HEK293 (cell line): Measurements from ENCODE around the gene NRP1.

Source experiments
- CTCF ChIA-PET: fragments of 350-600 bp; formaldehyde crosslinking; extraction: SDS; loops from one replicate; lab custom pipeline; 2021; ENCODE audit warnings: antibody characterized with exemption; lab: Yijun Ruan, JAX
- POLR2A ChIA-PET: fragments of 300-600 bp; formaldehyde crosslinking; extraction: SDS; loops from one replicate; lab custom pipeline; 2020; ENCODE audit warnings: antibody characterized with exemption, inconsistent platforms; lab: Yijun Ruan, JAX
- H3K27ac ChIP-seq: fragments of 200-500 bp; sonication (Bioruptor generic); 2 replicates; pipeline ENCODE4 v1.5.1; 2014; ENCODE audit warnings: low read depth, low read length, control low read depth, inconsistent platforms; ENCODE audit errors: extremely low read depth
- H3K36me3 ChIP-seq, 2 experiments: fragments of 200-500 bp in 1 of 2; sonication (Bioruptor generic) in 1 of 2; 1 replicate in 1 of 2; 2 replicates in 1 of 2; pipeline ENCODE4 v1.5.1; 2014 to 2017; ENCODE audit warnings: inconsistent platforms in 2 of 2, low read length in 2 of 2; ENCODE audit not compliant: control insufficient read depth in 2 of 2, insufficient read depth in 1 of 2
- H3K4me1 ChIP-seq: fragments of 200-500 bp; sonication (Bioruptor generic); 2 replicates; pipeline ENCODE4 v1.5.1; 2014; ENCODE audit warnings: mild to moderate bottlenecking, low read length, inconsistent platforms; ENCODE audit not compliant: control insufficient read depth, insufficient read depth
- H3K4me3 ChIP-seq: 2 replicates; pipeline ENCODE4 v1.5.1; 2011; ENCODE audit warnings: low read depth, mild to moderate bottlenecking, control low read depth, low read length, moderate library complexity
- H3K9me3 ChIP-seq: fragments of 200-500 bp; sonication (Bioruptor generic); 2 replicates; pipeline ENCODE4 v1.5.1; 2014; ENCODE audit warnings: low read depth, low read length, inconsistent platforms; ENCODE audit not compliant: control insufficient read depth, insufficient read depth
- BCL11A ChIP-seq: fragments of 450-650 bp; formaldehyde crosslinking; IDR thresholded peaks from 2 replicates; pipeline ENCODE4 v1.5.1; 2016; ENCODE audit warnings: low read depth, missing biosample characterization, missing genetic modification characterization
- GFI1B ChIP-seq: fragments of 450-650 bp; formaldehyde crosslinking; IDR thresholded peaks from 2 replicates; pipeline ENCODE4 v1.5.1; 2016; ENCODE audit warnings: missing biosample characterization, missing genetic modification characterization
- GLIS2 ChIP-seq: fragments of 450-650 bp; formaldehyde crosslinking; IDR thresholded peaks from 2 replicates; pipeline ENCODE4 v1.5.1; 2016; ENCODE audit warnings: missing biosample characterization, missing genetic modification characterization
- KLF1 ChIP-seq: fragments of 450-650 bp; formaldehyde crosslinking; IDR thresholded peaks from 2 replicates; pipeline ENCODE4 v1.5.1; 2016; ENCODE audit warnings: missing biosample characterization, missing genetic modification characterization
- OVOL3 ChIP-seq: fragments of 450-650 bp; formaldehyde crosslinking; IDR thresholded peaks from 2 replicates; pipeline ENCODE4 v1.5.1; 2016; ENCODE audit warnings: missing biosample characterization, missing genetic modification characterization
- PRDM1 ChIP-seq: fragments of 450-650 bp; formaldehyde crosslinking; IDR thresholded peaks from 2 replicates; pipeline ENCODE4; 2016; ENCODE audit warnings: missing biosample characterization, missing genetic modification characterization
- SCRT1 ChIP-seq: fragments of 450-650 bp; formaldehyde crosslinking; IDR thresholded peaks from 2 replicates; pipeline ENCODE4 v1.5.1; 2016; ENCODE audit warnings: missing biosample characterization, missing genetic modification characterization, borderline replicate concordance
- TRIM28 ChIP-seq: IDR thresholded peaks from 2 replicates; pipeline ENCODE4 v1.6.1; 2011; ENCODE audit warnings: low read length, control low read depth, borderline replicate concordance
- ZNF223 ChIP-seq: fragments of 450-650 bp; formaldehyde crosslinking; IDR thresholded peaks from 2 replicates; pipeline ENCODE4 v1.5.1; 2016; ENCODE audit warnings: missing biosample characterization, missing genetic modification characterization
- ZNF24 ChIP-seq: fragments of 450-650 bp; formaldehyde crosslinking; IDR thresholded peaks from 2 replicates; pipeline ENCODE4 v1.5.1; 2016; ENCODE audit warnings: missing biosample characterization, missing genetic modification characterization
- ZNF266 ChIP-seq: fragments of 450-650 bp; formaldehyde crosslinking; IDR thresholded peaks from 2 replicates; pipeline ENCODE4 v1.5.1; 2016; ENCODE audit warnings: missing biosample characterization, missing genetic modification characterization, low read depth
- ZNF341 ChIP-seq: fragments of 450-650 bp; formaldehyde crosslinking; IDR thresholded peaks from 2 replicates; pipeline ENCODE4; 2016; ENCODE audit warnings: low read depth, missing biosample characterization, missing genetic modification characterization
- ZNF391 ChIP-seq: fragments of 450-650 bp; formaldehyde crosslinking; IDR thresholded peaks from 2 replicates; pipeline ENCODE4 v1.5.1; 2016; ENCODE audit warnings: low read depth, missing biosample characterization, missing genetic modification characterization, borderline replicate concordance
- ZNF549 ChIP-seq: fragments of 450-650 bp; IDR thresholded peaks from 2 replicates; pipeline ENCODE4 v1.5.1; 2018; ENCODE audit warnings: missing biosample characterization, missing genetic modification characterization, mild to moderate bottlenecking, inconsistent platforms, moderate library complexity
- ZNF555 ChIP-seq: fragments of 450-650 bp; formaldehyde crosslinking; conservative IDR thresholded peaks from 2 replicates; pipeline ENCODE4 v1.5.1; 2017; ENCODE audit warnings: missing biosample characterization, mild to moderate bottlenecking, missing genetic modification characterization, inconsistent platforms
- ZNF585B ChIP-seq: fragments of 450-650 bp; formaldehyde crosslinking; IDR thresholded peaks from 2 replicates; pipeline ENCODE4 v1.5.1; 2016; ENCODE audit warnings: missing biosample characterization, missing genetic modification characterization
- ZNF654 ChIP-seq: fragments of 450-650 bp; formaldehyde crosslinking; IDR thresholded peaks from 2 replicates; pipeline ENCODE4 v1.5.1; 2016; ENCODE audit warnings: low read depth, missing biosample characterization, missing genetic modification characterization
- ZNF707 ChIP-seq: fragments of 450-650 bp; formaldehyde crosslinking; IDR thresholded peaks from 2 replicates; pipeline ENCODE4 v1.5.1; 2016; ENCODE audit warnings: missing biosample characterization, missing genetic modification characterization
- ZNF792 ChIP-seq: fragments of 450-650 bp; formaldehyde crosslinking; IDR thresholded peaks from 2 replicates; pipeline ENCODE4 v1.5.1; 2016; ENCODE audit warnings: missing biosample characterization, missing genetic modification characterization
- ZSCAN16 ChIP-seq: fragments of 450-650 bp; formaldehyde crosslinking; IDR thresholded peaks from 2 replicates; pipeline ENCODE4 v1.5.1; 2016; ENCODE audit warnings: missing biosample characterization, missing genetic modification characterization
- TF ChIP-seq, protein P1 (sequence below): fragments of 450-650 bp; formaldehyde crosslinking; IDR thresholded peaks from 2 replicates; pipeline ENCODE4 v1.5.1; 2017; ENCODE audit warnings: missing biosample characterization, missing genetic modification characterization
- TF ChIP-seq, protein P2 (sequence below): fragments of 450-650 bp; formaldehyde crosslinking; IDR thresholded peaks from 2 replicates; pipeline ENCODE4 v1.5.1; 2016; ENCODE audit warnings: missing biosample characterization, missing genetic modification characterization
- TF ChIP-seq, protein P3 (sequence below): fragments of 450-650 bp; formaldehyde crosslinking; IDR thresholded peaks from 2 replicates; pipeline ENCODE4 v1.5.1; 2016; ENCODE audit warnings: missing biosample characterization, missing genetic modification characterization
- TF ChIP-seq, protein P4 (sequence below): fragments of 450-650 bp; formaldehyde crosslinking; IDR thresholded peaks from 2 replicates; pipeline ENCODE4 v1.5.1; 2016; ENCODE audit warnings: missing biosample characterization, missing genetic modification characterization, low read depth
- TF ChIP-seq, protein P5 (sequence below): fragments of 450-650 bp; formaldehyde crosslinking; IDR thresholded peaks from 2 replicates; pipeline ENCODE4 v1.5.1; 2016; ENCODE audit warnings: missing biosample characterization, missing genetic modification characterization
- TF ChIP-seq, protein P6 (sequence below): sonication (generic); formaldehyde crosslinking; IDR thresholded peaks from 2 replicates; pipeline ENCODE4 v1.8.1; 2022; ENCODE audit warnings: mild to moderate bottlenecking, moderate library complexity, missing genetic modification reagents
- TF ChIP-seq, protein P7 (sequence below): fragments of 450-650 bp; formaldehyde crosslinking; IDR thresholded peaks from 2 replicates; pipeline ENCODE4 v1.5.1; 2017; ENCODE audit warnings: missing biosample characterization, missing genetic modification characterization

The NRP1 gene

DNA sequence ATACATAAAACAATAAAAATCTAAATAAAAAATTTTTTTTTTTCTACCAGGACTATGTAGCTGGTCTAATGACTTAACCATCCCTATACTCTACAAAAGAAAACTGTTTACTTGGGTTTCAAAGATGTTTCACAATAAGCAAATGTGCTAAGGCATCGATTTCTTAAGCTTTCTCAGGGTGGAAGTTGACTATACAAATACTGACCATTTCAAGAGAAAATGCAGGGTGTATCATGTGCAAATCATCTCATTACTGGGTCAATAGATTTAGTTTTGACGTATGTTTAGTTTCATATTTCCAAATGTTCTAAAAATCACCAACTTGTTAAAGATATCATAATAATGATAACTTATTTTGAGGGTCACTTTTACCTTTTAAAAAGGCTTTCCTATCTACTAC is 7.5 kb downstream of the NRP1 start:
- ChIA-PET CTCF (interaction anchor here (0.6 to 4.4 kb wide), 5 partner anchors 134 to 1311 kb away, joined by 3 to 24 read pairs (median 3); no protein-coding TSS in a partner anchor), POLR2A (no interaction called here)
- H3K4me3 ChIP-seq, result no peak overlapping the region
- no peak for TF ChIP-seq OVOL3 (tag by site-specific recombination)
- TF ChIP-seq, protein P1, sequence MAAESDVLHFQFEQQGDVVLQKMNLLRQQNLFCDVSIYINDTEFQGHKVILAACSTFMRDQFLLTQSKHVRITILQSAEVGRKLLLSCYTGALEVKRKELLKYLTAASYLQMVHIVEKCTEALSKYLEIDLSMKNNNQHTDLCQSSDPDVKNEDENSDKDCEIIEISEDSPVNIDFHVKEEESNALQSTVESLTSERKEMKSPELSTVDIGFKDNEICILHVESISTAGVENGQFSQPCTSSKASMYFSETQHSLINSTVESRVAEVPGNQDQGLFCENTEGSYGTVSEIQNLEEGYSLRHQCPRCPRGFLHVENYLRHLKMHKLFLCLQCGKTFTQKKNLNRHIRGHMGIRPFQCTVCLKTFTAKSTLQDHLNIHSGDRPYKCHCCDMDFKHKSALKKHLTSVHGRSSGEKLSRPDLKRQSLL, result no peak
- TF ChIP-seq, protein P2, sequence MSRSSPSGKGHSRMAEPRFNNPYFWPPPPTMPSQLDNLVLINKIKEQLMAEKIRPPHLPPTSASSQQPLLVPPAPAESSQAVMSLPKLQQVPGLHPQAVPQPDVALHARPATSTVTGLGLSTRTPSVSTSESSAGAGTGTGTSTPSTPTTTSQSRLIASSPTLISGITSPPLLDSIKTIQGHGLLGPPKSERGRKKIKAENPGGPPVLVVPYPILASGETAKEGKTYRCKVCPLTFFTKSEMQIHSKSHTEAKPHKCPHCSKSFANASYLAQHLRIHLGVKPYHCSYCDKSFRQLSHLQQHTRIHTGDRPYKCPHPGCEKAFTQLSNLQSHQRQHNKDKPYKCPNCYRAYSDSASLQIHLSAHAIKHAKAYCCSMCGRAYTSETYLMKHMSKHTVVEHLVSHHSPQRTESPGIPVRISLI, result no peak
- TF ChIP-seq PRDM1 (tag by site-specific recombination), result 0 out of 2 replicates have a peak, but pooled peaks have one; percentile 6
- no peak for TF ChIP-seq GFI1B (tag by site-specific recombination)
- no peak for TF ChIP-seq ZNF585B (tag by site-specific recombination)
- peaks cover 35% of the 10 kb centered on the region for H3K4me1 ChIP-seq
- H3K36me3 ChIP-seq, result peaks cover 13 to 24% of the 10 kb centered on the region in 2 experiments; a peak in 2 of 3 replicates
- H3K27ac ChIP-seq, result no peak overlapping the region
- H3K9me3 ChIP-seq, result no peaks in the 10 kb centered on the region

DNA sequence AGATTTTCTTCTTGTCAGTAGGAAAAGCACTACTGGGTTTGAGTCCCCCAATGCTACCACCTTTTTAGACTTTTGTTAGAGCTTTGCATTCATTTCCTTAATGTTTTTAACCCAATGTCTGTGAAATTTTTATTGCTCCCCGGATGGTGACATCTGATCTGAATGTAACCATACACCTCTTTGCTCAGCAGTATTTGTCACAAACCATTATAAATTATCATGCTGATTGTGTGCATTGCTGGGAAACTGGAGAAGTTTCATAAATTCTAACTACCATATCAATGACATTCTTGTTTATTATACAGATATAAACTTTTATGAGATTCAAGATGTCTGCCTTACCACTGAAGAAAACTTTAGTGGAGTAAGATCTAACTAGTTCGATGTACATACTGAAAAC is 8.5 kb downstream of the NRP1 start:
- ChIA-PET POLR2A (no interaction called here), CTCF (interaction anchor here (4.4 kb wide), 1 partner anchor 133 kb away, joined by 24 read pairs; no protein-coding TSS in a partner anchor)
- Histone ChIP-seq H3K4me1 (peaks cover 31% of the 10 kb centered on the region), H3K4me3 (no peak overlapping the region), H3K27ac (peak overlapping the region; percentile 61), H3K9me3 (no peaks in the 10 kb centered on the region), H3K36me3 (peaks cover 13 to 24% of the 10 kb centered on the region in 2 experiments; a peak in 2 of 3 replicates)
- TF ChIP-seq ZSCAN16 (tag by site-specific recombination) (no peak), ZNF792 (tag by site-specific recombination) (0 out of 2 replicates have a peak, but pooled peaks have one; percentile 56), ZNF707 (no peak), TRIM28 (peak; percentile 50; the same call in 1 of the 2 replicates), ZNF223 (tag by site-specific recombination) (no peak), KLF1 (tag by site-specific recombination) (no peak), BCL11A (tag by site-specific recombination) (0 out of 2 replicates have a peak, but pooled peaks have one; percentile 52), ZNF24 (tag by site-specific recombination) (peak; percentile 87), GLIS2 (no peak), ZNF266 (tag by site-specific recombination) (no peak), ZNF654 (no peak), SCRT1 (tag by site-specific recombination) (peak; percentile 49; the same call in 1 of the 2 replicates), ZNF341 (tag by site-specific recombination) (no peak), ZNF549 (tag by site-specific recombination) (no peak), ZNF391 (tag by site-specific recombination) (peak; percentile 84; the same call in 1 of the 2 replicates), ZNF555 (tag by site-specific recombination) (no peak)
- TF ChIP-seq, protein P3, sequence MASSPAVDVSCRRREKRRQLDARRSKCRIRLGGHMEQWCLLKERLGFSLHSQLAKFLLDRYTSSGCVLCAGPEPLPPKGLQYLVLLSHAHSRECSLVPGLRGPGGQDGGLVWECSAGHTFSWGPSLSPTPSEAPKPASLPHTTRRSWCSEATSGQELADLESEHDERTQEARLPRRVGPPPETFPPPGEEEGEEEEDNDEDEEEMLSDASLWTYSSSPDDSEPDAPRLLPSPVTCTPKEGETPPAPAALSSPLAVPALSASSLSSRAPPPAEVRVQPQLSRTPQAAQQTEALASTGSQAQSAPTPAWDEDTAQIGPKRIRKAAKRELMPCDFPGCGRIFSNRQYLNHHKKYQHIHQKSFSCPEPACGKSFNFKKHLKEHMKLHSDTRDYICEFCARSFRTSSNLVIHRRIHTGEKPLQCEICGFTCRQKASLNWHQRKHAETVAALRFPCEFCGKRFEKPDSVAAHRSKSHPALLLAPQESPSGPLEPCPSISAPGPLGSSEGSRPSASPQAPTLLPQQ (tag by site-specific recombination), result peak; percentile 60; the same call in 1 of the 2 replicates
- TF ChIP-seq, protein P4, sequence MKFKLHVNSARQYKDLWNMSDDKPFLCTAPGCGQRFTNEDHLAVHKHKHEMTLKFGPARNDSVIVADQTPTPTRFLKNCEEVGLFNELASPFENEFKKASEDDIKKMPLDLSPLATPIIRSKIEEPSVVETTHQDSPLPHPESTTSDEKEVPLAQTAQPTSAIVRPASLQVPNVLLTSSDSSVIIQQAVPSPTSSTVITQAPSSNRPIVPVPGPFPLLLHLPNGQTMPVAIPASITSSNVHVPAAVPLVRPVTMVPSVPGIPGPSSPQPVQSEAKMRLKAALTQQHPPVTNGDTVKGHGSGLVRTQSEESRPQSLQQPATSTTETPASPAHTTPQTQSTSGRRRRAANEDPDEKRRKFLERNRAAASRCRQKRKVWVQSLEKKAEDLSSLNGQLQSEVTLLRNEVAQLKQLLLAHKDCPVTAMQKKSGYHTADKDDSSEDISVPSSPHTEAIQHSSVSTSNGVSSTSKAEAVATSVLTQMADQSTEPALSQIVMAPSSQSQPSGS (tag by site-specific recombination), result peak; percentile 58
- TF ChIP-seq, protein P5, sequence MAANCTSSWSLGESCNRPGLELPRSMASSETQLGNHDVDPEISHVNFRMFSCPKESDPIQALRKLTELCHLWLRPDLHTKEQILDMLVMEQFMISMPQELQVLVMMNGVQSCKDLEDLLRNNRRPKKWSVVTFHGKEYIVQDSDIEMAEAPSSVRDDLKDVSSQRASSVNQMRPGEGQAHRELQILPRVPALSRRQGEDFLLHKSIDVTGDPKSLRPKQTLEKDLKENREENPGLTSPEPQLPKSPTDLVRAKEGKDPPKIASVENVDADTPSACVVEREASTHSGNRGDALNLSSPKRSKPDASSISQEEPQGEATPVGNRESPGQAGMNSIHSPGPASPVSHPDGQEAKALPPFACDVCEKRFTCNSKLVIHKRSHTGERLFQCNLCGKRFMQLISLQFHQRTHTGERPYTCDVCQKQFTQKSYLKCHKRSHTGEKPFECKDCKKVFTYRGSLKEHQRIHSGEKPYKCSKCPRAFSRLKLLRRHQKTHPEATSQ (tag by site-specific recombination), result no peak
- TF ChIP-seq, protein P6, sequence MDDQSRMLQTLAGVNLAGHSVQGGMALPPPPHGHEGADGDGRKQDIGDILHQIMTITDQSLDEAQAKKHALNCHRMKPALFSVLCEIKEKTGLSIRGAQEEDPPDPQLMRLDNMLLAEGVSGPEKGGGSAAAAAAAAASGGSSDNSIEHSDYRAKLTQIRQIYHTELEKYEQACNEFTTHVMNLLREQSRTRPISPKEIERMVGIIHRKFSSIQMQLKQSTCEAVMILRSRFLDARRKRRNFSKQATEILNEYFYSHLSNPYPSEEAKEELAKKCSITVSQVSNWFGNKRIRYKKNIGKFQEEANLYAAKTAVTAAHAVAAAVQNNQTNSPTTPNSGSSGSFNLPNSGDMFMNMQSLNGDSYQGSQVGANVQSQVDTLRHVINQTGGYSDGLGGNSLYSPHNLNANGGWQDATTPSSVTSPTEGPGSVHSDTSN (CRISPR knock-in tag), result no peak
- TF ChIP-seq, protein P7, sequence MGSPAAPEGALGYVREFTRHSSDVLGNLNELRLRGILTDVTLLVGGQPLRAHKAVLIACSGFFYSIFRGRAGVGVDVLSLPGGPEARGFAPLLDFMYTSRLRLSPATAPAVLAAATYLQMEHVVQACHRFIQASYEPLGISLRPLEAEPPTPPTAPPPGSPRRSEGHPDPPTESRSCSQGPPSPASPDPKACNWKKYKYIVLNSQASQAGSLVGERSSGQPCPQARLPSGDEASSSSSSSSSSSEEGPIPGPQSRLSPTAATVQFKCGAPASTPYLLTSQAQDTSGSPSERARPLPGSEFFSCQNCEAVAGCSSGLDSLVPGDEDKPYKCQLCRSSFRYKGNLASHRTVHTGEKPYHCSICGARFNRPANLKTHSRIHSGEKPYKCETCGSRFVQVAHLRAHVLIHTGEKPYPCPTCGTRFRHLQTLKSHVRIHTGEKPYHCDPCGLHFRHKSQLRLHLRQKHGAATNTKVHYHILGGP (tag by site-specific recombination), result no peak
